ENCODE data around the gene AOPEP. TPM values are rescaled to one million over a fixed set of nuclear protein-coding genes. Genes with fewer than 3 reads are reported as not detected.
A peak's percentile ranks its signal among the peaks of the same experiment; 100 is the strongest.

Gene AOPEP
- total and polyA plus RNA-seq, 9 of the 15 experiments (the other 6 are each of a cell fraction or from before 2014, with no cell fraction given): 4.5 to 19.3 (median 13.5) TPM

- FAIRE-seq (no peak), ATAC-seq (no peak), DNase-seq (ENCODE audit: extremely low read depth in 1 of 4, low spot score in 3 of 4) (no peak)
- in situ Hi-C loops (cut with MboI) (no loop called here), intact Hi-C loops (cut with micrococcal nuclease) (no loop called here)
- Histone ChIP-seq H3K9ac (ENCODE audit: insufficient read depth in 1 of 2, low read depth in 2 of 2, low read length in 2 of 2) (no peak overlapping the region), H3K27ac (ENCODE audit: extremely low read depth, low read depth, low read length) (no peak overlapping the region), H3K79me2 (ENCODE audit: control insufficient read depth, insufficient read depth, low read length) (no peaks in the 10 kb centered on the region), H3K27me3 (ENCODE audit: control insufficient read depth in 2 of 2, insufficient read depth in 2 of 2, low read length in 2 of 2) (no peaks in the 10 kb centered on the region), H3K9me3 (replicated peaks; ENCODE audit: control insufficient read depth, insufficient read depth, low read depth, low read length) (no peaks in the 10 kb centered on the region), H3K4me1 (replicated peaks in 1 of 2; ENCODE audit: control insufficient read depth in 2 of 2, insufficient read depth in 2 of 2, low read length in 2 of 2) (no peaks in the 10 kb centered on the region), H3K4me3 (no peak overlapping the region), H3K36me3 (ENCODE audit: control insufficient read depth, insufficient read depth, low read length) (no peaks in the 10 kb centered on the region), H4K20me1 (replicated peaks; ENCODE audit: control insufficient read depth, insufficient read depth, low read length) (no peaks in the 10 kb centered on the region), H3K9me1 (ENCODE audit: control insufficient read depth, insufficient read depth, low read length) (no peaks in the 10 kb centered on the region), H2AFZ (ENCODE audit: low read depth, low read length) (no peak overlapping the region), H3K4me2 (ENCODE audit: insufficient read depth, low read length) (no peak overlapping the region)
- ChIA-PET POLR2A (no interaction called here), CTCF (ENCODE audit: low intra/inter-chr PET ratio) (no interaction called here)
- BruUV-seq (replicated peaks): no TSS peak
- TF ChIP-seq, protein P1, sequence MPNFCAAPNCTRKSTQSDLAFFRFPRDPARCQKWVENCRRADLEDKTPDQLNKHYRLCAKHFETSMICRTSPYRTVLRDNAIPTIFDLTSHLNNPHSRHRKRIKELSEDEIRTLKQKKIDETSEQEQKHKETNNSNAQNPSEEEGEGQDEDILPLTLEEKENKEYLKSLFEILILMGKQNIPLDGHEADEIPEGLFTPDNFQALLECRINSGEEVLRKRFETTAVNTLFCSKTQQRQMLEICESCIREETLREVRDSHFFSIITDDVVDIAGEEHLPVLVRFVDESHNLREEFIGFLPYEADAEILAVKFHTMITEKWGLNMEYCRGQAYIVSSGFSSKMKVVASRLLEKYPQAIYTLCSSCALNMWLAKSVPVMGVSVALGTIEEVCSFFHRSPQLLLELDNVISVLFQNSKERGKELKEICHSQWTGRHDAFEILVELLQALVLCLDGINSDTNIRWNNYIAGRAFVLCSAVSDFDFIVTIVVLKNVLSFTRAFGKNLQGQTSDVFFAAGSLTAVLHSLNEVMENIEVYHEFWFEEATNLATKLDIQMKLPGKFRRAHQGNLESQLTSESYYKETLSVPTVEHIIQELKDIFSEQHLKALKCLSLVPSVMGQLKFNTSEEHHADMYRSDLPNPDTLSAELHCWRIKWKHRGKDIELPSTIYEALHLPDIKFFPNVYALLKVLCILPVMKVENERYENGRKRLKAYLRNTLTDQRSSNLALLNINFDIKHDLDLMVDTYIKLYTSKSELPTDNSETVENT (CRISPR knock-in tag; IDR thresholded peaks at IDR 0.05): no peak
- TF ChIP-seq ZNF263 (CRISPR knock-in tag; IDR thresholded peaks at IDR 0.05; ENCODE audit: borderline replicate concordance): peak; percentile 71
- TF ChIP-seq L3MBTL2 (IDR thresholded peaks at IDR 0.05): no peak
- TF ChIP-seq HMG20A (CRISPR knock-in tag; conservative IDR thresholded peaks at IDR 0.05): no peak
- WGBS (ENCODE audit: insufficient coverage, low coverage, missing lambda C conversion rate): 58% methylated on average over 12 of the region's 12 CpGs
Observed at GRCh38 chr9:94824913-94825610, 98.6 kb downstream of the AOPEP start.

Data from K562 (cell line).